ENCODE results near the gene TMEM132A. TPM values are rescaled to one million over a fixed set of nuclear protein-coding genes. Genes with fewer than 3 reads are reported as not detected.
A peak's percentile ranks its signal among the peaks of the same experiment; 100 is the strongest.

Gene TMEM132A
- total RNA-seq, 1 experiment from 2014 or later, result 154 TPM

- ChIA-PET POLR2A (no interaction called here), CTCF (interaction anchor here (0.6 kb wide), 2 partner anchors 32 to 45 kb away, joined by 3 to 14 read pairs; no protein-coding TSS in a partner anchor)
- no TSS peak for BruUV-seq (replicated peaks)
- intact Hi-C loops (cut with micrococcal nuclease; ENCODE audit: unreplicated experiment) (no loop called here), in situ Hi-C loops (cut with HindIII; ENCODE audit: low pct_unique_long_range_greater_than_20kb, low sequenced_read_pairs) (no loop called here)
- ATAC-seq, result no peak
- Histone ChIP-seq H3K36me3 (ENCODE audit: control insufficient read depth, insufficient read depth, low read length) (no peaks in the 10 kb centered on the region), H3K9me3 (ENCODE audit: control insufficient read depth, insufficient read depth, low read depth, low read length) (no peaks in the 10 kb centered on the region), H3K27me3 (ENCODE audit: control insufficient read depth, insufficient read depth, low read length) (no peaks in the 10 kb centered on the region), H3K4me1 (ENCODE audit: control insufficient read depth, insufficient read depth, low read length) (no peaks in the 10 kb centered on the region), H3K4me3 (ENCODE audit: low read depth in 2 of 2, low read length in 2 of 2) (no peak overlapping the region), H3K27ac (ENCODE audit: low read length) (no peak overlapping the region)
- no peak for DNase-seq (ENCODE audit: low read depth, low spot score)
- no peak for TF ChIP-seq POLR2AphosphoS5 (IDR thresholded peaks at IDR 0.05; ENCODE audit: low read depth, low read length)
- TF ChIP-seq SIN3A (IDR thresholded peaks at IDR 0.05; ENCODE audit: borderline replicate concordance, insufficient read depth, low read depth, low read length), result no peak
- no peak for TF ChIP-seq CTCF (IDR thresholded peaks at IDR 0.05)
- TF ChIP-seq TCF7L2 (IDR thresholded peaks at IDR 0.05; ENCODE audit: low read depth, low read length), result no peak
- no peak for TF ChIP-seq REST (IDR thresholded peaks at IDR 0.05; ENCODE audit: insufficient read depth in 1 of 2, low read depth in 2 of 2, low read length in 1 of 2)
Observed at GRCh38 chr11:60985501-60985900, 61.2 kb downstream of the TMEM132A start.

DNA sequence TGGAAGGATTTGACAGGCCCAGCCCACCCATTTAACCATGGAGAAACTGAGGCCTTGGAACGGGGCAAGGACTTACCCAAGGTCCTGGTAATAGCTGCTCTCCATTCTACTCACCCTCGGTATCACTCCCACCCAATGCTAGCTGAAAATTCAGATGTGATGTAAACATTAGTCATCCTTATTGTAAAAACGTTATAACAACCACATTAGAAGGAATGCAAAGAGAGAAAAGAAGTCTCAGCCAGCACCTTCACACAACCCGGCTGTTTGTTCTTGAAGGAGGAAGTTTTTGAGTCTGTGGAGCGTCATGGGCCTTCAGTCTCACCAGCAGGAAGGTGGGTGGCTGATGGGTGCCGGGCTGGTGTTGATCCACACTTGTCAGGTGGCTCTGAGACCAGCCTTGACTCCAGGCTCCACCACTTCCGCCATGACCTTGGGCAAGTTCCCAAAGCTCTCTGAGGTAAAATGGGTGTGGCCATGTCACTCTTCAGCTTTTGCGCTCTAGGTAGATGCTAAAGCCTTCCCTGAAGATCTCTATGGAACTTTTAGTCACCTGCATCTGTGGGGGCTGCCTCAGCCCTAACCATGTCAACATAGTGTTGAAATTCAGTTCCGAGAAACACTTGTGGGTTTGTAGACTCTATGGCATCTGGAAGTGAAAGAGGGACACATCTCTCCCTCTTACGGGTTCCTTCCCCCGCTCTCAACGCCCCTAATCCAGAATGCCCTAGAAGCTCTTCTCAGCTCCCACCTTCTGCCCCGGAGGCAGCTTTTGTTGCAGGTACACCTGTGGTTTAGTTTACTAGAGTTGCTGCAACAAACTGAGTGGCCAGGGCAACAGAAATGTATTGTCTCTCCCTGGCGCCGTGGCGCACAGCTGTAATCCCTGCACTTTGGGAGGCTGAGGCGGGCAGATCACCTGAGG lies 62.0 kb downstream of the TMEM132A start:
- DNase-seq (ENCODE audit: low read depth, low spot score) (no peak), ATAC-seq (peak; percentile 58; the same call in 1 of the 2 replicates)
- H3K4me1 ChIP-seq (ENCODE audit: control insufficient read depth, insufficient read depth, low read length), result no peaks in the 10 kb centered on the region
- no TSS peak for BruUV-seq (replicated peaks)
- POLR2A ChIA-PET, result no interaction called here
- intact Hi-C loops (cut with micrococcal nuclease; ENCODE audit: unreplicated experiment), result no loop called here
- no peaks in the 10 kb centered on the region for H3K27me3 ChIP-seq (ENCODE audit: control insufficient read depth, insufficient read depth, low read length)
- TF ChIP-seq TCF7L2 (IDR thresholded peaks at IDR 0.05; ENCODE audit: low read depth, low read length) (no peak), CTCF (IDR thresholded peaks at IDR 0.05) (no peak), SIN3A (IDR thresholded peaks at IDR 0.05; ENCODE audit: borderline replicate concordance, insufficient read depth, low read depth, low read length) (no peak), POLR2AphosphoS5 (IDR thresholded peaks at IDR 0.05; ENCODE audit: low read depth, low read length) (no peak), REST (IDR thresholded peaks at IDR 0.05; ENCODE audit: insufficient read depth in 1 of 2, low read depth in 2 of 2, low read length in 1 of 2) (no peak)
- in situ Hi-C loops (cut with HindIII; ENCODE audit: low pct_unique_long_range_greater_than_20kb, low sequenced_read_pairs), result no loop called here
- H3K27ac ChIP-seq (ENCODE audit: low read length), result no peak overlapping the region
- CTCF ChIA-PET, result interaction anchor here (0.6 kb wide), 2 partner anchors 33 to 46 kb away, joined by 3 to 14 read pairs; no protein-coding TSS in a partner anchor
- no peak overlapping the region for H3K4me3 ChIP-seq (ENCODE audit: low read depth in 2 of 2, low read length in 2 of 2)
- H3K9me3 ChIP-seq (ENCODE audit: control insufficient read depth, insufficient read depth, low read depth, low read length), result no peaks in the 10 kb centered on the region
- no peaks in the 10 kb centered on the region for H3K36me3 ChIP-seq (ENCODE audit: control insufficient read depth, insufficient read depth, low read length)

Measured in Panc1 (cell line).